GM18870 (cell line): ENCODE results near the gene LRRC57.

ENCODE experiments used
- ATAC-seq: cut with Tn5 transposase; IDR thresholded peaks from one replicate; pipeline ENCODE4 v1.9.1; 2021; ENCODE audit warnings: moderate library complexity; ENCODE audit not compliant: unreplicated experiment

The LRRC57 gene

DNA sequence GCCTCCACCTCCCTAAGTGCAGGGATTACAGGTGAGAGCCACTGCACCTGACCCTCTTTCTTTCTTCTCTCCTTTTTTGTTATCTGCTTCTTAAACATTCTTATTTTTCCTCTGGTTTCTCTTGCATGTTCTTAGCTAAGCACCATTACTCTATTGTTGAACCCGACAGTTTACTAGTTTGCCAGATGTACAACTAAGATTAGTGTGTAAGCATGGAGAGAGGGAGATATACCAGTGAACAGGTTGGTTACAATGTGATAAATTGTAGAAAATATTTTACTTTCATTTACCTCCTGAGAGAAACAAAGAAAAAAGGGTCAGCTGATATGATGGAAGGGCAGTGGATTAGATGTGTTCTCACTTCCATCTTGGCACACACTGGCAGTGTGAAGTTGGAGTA is 5.0 kb upstream of the LRRC57 start:
- ATAC-seq: no peak

DNA sequence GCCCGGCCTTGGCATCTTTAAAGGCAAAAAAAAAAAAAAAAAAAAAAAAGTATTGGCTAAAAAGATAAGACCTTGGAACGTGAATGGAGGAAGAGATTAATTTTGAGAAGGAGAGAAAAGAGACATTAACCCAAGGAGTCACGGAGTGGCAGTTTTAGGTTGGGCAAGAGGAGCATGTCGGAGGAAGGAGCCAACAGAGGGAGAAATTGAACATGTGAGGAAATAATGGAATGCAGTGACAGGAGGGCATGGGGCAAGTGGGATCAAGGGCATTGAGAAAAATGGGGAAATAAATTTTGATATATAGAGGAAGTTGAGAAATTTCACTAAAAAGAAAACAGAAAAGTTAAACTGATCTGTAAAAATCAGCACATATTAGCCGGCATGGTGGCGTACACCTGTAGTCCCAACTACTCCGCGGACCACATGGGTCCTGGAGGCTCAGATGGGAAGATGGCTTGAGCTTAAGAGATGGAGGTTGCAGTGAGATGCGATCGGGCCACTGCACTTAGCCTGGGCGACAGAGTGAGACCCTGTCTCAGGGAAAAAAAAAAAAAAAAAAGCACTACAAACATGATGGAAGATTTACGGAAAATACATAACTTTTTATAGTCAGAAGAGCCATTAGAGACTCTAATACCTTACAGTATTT is 1.3 kb upstream of the LRRC57 start:
- no peak for ATAC-seq

DNA sequence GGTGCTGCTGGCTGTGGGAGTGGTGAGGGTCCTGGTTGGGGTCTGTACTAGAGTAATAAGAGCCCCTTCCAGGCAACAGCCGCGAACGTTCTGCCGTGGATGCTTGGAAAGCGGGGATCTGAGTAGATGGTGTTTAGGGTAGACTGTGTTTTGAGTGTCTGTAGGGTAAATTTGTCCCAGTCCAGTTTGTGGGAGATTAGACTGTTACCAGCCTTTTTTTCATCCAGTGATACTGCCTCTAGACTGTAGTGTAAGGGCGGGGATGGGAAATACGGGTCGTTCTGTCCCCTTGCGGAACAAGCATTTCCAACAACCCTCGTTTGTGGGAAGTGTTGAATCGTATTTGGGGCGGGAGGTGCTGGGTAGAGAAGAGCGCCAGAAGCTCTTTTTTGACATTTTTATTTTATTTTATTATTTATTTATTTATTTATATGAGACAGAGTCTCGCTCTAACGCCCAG is 469 bp upstream of the LRRC57 start:
- peak; percentile 25 for ATAC-seq

DNA sequence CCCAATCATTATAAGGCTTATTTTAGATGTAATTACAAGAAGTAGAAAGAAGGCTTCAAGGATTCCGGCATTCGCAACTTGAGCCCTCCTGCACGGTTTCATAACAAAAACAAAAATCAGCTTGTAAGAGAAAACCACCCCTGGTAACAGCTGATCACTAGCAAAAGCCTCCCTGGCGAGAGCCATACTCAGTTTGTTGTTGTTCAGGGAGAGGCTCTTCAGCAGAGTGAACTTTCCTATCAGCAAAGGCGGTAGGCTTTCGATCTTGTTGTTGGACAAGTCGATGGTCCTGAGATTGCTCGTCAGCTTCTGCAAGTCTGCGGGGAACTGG is 710 bp downstream of the LRRC57 start:
- ATAC-seq: no peak

DNA sequence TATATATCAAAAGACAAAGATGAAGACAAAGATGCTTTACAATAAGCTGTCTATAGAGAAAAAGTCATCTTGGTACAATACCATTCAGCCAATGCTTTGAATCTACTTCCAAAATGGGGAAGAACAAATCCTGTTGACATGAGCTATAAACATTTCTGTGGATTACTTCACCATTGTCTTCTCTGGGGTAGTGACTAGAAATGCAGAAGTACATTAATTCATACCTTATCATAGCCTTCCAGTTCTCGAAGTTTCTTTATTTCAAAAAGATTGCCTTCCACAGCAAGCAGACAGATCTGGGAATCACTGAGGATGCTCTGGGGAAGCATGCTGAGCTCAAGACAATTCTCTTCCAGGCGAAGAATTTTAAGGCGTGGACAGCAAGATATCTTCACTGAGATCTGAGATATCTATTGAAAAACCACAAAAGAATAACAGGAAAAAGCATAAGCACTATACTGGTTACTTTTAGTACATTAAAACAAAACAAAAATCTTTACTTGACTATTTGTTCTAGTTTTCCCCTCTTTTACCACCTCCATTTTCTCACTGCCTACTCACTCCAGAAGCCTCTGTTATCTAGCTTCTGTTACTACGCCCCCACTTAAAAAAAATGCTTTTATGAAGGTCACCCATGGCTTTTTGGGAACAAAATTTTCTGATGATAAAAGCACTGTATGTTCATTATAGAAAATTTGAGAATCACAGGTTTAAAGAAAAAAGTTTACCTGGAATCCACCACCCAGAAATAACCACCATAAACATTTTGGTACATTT is 3.6 kb downstream of the LRRC57 start:
- no peak for ATAC-seq

DNA sequence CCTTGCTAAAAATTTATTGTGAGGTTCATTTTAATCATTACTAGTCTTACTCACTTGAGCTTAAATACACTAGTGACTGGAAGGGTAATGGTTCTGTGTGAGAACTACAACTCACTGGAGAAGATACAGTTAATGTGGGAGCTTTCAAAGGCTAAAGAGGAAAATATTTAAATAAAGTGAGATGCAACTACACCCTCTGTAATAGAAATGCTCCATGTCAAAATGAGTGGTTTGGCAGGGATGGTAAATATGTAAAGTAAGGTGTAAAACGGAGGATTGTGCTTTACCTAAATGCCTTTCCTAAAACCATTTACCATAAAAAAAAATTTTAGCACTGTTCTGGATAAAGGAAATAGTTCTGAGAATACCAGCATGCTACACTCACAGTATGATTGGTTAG is 15.3 kb downstream of the LRRC57 start:
- ATAC-seq: no peak

DNA sequence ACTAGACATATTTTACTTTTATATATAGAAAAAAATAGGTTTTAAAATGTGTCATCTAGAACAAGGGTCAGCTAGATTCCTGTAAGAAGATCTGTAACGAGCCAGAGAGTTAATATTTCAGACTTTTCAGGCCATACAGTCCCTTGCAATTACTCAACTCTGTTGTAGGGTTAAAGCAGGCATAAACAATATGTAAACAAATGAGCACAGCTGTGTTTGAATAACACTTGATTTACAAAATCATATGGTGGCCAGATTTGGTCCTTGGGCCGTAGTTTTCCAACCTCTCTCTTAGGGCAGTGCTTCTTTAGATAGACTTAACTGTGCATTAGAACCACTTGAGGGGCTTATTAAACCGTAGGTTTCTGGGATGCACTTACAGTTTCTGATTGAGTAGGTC is 19.6 kb downstream of the LRRC57 start:
- no peak for ATAC-seq

DNA sequence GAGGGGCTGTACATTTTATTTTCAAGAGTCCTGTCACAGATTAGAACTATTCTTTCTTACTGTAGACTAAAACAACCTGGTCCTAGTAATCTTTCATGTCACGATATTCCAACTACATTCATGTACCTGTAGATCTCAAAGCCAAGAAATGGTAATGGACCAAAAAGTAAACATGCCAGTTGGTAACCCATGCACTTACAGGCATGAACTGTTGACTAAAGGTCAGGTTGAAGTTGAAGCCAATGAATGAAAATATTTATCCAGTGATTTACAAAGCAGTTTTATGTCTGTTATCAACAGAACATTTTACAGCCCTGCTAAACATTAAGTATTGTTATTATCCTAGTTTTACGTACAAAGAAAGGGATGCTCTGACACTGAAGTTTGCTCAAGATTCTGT is 25.3 kb downstream of the LRRC57 start:
- no peak for ATAC-seq

DNA sequence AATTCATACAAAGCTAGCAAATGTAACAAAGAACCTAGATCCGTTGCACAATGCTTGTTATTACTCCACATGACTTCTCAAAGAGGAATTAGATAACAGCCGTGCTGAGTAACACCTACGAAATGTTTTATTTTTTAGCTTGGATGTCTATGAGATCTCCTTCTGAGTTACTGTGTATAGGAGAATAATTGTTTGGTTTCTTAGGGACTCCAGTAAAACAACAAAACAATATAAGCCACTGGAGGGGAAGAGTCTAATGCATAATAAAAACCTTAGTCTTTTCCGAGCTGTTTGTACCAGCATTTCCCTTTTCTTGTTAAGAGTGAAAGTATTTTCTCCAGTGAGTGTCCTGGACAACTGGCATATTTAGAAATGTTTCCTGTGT is 37.6 kb downstream of the LRRC57 start:
- no peak for ATAC-seq

DNA sequence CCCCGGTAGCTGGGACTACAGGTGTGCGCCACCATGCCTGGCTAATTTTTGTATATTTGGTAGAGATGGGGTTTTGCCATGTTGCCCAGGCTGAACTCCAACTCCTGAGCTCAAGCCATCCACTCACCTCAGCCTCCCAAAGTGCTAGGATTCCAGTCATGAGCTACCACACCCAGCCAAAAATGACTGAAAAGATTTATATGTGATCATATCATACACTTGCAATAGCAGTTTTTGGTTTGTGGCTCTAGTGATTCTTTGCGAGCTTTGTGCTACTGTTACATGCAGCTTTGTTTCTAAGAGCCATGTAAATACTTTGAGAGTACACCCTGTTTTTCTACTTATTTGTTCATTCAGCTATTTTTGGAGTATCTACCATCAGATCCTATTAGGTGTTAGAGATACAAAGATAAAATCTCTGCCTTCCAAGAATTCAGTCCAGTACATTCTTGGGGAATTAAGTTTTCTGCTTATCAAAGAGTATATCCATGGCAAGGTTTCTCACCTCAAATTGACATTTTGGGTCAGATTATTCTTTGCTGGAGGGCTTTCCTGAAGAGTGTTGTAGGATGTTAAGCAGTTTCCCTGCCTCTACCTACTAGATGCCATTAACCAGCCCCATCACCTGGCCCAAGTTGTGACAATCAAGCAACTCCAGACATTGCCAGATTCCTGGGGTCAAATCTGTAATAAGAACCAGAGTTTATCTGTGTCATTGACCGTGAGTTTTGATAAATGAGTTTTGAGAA is 38.2 kb downstream of the LRRC57 start:
- ATAC-seq: no peak

DNA sequence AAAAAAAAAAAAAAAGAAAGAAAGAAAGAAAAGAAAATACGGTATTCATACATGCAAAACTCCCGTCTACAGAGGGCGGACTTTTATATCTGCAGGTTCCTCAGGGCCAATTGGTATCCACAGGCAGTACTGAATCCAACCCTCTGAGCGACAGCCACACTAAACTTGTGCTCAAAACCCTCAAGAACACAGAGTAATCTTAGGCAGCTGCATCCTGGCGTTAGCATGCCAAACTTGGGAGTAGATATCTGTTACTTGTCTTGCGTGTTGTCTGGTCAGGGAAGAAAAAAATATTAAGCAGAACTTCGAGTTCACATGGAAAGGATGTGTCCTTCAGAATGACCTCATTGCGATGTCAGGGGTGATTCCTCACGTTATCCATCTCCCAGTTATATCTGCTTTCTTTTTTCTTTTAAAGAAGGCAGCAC is 40.3 kb downstream of the LRRC57 start:
- no peak for ATAC-seq

DNA sequence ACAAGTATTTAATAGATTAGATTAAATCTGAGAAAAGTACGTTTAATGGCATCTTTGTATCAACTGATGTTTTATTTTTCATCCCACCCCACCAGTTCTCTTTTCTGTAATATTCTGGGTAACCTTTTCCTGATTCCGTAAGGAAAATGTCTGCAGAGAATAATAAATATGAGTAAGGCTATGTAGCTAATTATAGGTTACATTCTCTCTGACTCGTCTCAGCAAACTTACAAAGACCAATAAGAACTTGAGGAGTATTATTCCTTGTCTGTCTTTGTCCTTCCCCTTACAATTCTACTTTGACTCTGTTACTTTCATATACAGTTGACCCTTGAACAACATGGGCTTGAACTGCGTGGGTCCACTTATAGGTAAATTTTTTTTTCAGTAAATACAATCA is 41.1 kb downstream of the LRRC57 start:
- no peak for ATAC-seq

DNA sequence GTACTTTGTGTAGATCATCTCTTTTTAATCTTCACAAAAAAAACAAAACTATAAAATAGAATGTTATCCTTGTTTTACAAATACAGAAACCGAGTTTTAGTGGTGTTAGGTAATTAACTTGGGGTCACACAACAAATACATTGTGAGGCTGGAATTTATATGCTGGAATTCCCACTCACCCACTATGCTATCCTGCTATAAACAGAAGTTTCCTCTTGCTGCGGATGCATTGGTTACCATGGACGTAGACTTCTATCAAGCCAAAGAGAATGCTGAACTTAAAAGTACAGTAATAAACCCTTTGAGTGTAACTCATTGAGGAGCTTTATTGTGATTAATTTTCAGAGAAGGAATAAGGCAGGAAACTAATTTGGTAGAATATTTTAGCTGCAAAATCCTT is 44.0 kb downstream of the LRRC57 start:
- no peak for ATAC-seq

DNA sequence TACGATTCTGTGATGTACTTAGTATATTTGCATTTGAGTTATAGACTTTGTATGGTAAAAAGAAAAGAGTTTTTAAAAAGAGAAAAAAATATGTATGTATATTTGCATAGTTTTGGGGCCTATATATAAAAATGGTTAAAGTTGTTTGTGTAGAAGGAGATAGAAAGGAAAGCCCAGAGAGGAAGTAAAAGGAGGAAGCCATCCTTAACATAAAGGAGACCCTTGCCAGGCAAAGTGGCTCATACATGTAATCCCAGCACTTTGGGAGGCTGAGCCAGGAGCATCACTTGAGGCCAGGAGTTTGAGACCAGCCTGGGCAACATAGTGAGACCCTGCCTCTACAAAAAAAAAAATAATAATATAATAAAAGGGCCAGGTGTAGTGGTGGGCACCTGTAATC is 44.8 kb downstream of the LRRC57 start:
- ATAC-seq: no peak

DNA sequence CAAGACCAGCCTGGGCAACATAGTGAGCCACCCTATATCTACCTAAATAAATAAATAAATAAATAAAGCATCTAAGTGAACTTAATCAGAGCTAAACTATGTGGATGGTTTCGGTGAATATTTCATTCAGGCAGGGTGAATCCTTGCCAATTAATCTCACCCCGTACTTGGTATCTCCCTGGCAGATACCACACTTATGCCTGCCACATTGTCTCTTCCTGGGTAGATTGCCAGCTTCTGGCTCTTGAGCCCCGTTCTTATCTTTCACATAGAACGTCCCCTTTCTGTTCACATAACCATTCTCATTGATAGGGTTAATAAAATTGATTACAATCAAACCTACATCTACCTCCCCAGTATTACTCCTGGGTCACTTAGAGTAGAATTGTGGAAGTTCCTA is 46.1 kb downstream of the LRRC57 start:
- no peak for ATAC-seq

DNA sequence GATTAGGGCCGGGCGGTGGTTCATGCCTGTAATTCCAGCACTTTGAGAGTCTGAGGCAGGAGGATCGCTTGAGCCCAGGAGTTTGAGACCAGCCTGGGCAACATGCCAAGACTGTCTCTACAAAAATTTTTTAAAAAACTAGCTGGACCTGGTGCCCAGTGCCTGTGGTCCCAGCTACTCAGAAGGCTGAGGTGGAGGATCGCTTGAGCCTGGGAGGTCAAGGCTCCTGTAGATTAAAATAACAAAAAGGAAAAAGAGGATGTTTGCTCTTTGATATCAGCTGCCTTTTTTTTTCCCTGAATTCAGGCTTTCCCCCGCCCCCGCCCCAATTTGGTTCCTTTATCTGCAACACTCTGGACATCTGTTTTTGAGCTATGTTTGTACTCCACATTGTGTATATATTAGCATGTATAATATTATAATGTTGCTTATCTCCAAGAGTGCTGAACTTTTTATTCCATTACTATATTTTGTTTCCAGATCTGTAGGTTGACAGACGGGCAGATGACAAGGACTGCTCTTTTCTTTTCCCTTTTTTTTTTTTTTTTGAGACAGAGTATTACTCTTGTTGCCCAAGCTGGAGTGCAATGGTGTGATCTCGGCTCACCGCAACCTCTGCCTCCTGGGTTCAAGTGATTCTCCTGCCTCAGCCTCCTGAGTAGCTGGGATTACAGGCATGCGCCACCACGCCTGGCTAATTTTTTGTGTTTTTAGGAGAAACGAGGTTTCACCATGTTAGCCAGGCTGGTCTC is 48.6 kb downstream of the LRRC57 start:
- no peak for ATAC-seq

DNA sequence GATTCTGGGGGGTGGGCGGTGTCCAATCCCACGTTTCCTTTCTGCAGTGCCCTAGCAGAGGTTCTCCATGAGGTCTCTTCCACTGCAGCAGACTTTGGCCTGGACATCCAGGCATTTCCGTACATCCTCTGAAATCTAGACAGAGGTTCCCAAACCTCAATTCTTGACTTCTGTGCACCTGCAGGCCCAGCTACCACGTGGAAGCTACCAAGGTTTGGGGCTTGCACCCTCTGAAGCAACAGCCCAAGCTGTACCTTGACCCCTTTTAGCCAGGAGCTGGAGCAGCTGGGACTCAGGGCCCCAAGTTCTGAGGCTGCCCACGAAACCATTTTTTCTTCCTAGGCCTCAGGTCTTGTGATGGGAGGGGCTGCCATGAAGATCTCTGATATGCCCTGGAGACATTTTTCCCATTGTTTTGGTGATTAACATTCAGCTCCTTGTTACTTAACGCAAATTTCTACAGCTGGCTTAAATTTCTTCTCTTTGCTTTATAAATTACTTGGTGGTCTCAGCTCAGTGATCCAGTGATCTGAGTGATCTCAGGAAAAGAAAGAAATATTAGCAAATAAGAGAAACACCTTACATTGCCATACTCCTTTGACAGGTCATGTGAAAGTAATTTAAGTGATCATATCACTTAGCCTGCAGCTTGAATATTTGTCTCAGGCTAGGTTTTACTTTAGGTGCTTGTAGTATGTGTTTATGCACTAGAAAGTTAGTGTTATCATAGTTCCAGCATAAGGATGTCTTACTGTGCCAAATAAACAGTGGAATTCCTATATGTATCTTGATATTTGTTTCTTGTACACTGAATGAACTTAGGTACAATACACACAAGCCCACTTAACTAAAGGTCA is 50.2 kb downstream of the LRRC57 start:
- ATAC-seq: no peak

DNA sequence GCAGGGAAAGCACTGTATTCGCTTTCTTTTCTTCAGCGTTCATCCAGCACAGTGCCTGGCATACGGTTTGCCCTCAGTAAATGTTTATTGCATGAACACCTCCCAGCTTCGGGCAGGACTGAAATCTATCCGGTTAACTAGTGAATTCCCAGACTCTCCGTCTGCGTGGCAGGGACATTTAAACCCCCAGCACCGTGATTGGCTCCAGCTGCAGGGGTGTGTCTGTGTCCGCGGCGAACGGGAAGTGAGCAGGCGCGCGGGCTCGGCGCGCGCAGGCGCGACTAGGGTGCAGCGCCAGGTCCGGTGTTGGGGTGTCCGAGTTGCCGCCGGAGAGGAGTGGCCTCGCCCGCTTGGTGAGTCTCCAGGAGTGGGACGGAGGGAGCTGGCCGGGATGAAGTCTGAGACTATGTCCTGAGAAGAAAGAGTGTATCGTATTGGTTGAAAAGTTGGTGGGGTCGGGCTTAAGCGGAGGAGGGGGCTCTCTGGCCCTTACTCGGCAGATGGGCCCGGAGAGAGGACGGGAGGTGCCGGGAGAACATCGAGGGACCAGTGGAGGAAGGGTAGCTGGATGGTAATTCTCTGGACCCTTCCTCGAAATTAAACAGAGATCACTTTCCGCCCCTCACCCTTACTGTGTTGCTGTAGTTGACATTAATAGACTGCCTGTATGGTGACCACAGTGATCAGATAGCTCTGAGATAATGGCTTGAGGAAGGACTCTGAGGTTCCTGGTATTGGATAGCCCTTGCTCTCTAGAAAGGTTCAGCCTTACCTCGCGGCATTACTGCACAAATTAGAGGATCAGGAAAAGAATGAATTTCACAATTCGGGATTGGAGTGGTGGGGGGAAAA is 53.0 kb downstream of the LRRC57 start, which contains the start of gene SNAP23:
SNAP23 (plus strand) TSS at position 274 of the 852 bp plus-strand sequence. CDS start 16,213 bp downstream, outside the sequence.
- peak; percentile 36 for ATAC-seq

DNA sequence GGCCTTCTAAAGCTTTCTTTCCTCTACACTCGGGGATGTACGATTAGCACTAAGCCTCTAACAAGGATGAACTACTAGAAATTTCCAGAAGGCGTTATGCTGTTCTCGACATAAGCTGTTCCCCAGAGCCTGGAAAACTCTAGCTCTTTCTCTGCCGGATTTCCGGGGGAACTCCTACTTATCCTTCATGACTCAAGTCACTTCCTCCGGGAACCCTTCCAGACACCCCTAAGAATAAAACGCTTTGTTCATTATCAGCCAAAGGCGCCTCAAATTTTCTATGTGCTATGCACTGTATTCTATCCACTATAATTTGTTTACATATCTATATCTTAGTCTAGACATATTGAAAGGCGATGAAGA is 53.6 kb downstream of the LRRC57 start:
- ATAC-seq: no peak
